ENCODE data around the gene KLHL22.

DNA sequence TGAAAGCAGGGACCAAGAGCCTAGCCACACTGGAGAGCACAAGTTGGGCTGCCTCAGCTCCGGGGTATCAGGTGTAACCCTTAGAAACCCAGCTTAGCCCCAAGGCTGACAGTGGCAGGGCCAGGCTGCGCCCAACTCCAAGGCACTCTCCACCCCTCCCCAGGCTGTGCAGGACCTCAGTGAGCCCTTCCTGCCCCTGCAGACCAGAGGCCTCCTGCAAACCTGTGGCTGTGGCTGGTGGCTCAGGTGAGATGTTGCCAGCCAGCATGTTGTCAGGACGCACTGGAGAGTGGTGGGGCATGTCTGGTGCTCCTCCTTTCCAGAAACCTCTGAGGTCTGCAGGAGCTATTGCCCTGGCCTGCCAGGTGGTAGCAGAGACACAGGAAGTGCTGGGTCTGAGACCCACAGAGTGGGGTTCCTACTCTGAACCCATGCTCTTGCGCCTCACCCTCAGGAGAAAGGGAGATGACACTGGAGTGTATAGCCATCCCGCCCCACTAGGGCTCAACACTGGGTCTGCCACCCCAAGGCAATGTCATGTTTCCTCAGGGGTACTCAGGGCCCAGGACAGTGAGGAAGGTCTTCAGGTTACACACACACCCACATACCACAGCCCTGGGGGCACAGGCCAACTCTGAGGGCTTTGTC is 55.5 kb downstream of the KLHL22 start:
- TF ChIP-seq, protein P1, sequence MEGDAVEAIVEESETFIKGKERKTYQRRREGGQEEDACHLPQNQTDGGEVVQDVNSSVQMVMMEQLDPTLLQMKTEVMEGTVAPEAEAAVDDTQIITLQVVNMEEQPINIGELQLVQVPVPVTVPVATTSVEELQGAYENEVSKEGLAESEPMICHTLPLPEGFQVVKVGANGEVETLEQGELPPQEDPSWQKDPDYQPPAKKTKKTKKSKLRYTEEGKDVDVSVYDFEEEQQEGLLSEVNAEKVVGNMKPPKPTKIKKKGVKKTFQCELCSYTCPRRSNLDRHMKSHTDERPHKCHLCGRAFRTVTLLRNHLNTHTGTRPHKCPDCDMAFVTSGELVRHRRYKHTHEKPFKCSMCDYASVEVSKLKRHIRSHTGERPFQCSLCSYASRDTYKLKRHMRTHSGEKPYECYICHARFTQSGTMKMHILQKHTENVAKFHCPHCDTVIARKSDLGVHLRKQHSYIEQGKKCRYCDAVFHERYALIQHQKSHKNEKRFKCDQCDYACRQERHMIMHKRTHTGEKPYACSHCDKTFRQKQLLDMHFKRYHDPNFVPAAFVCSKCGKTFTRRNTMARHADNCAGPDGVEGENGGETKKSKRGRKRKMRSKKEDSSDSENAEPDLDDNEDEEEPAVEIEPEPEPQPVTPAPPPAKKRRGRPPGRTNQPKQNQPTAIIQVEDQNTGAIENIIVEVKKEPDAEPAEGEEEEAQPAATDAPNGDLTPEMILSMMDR (IDR thresholded peaks at IDR 0.05 in 4 of 5, conservative IDR thresholded peaks at IDR 0.05 in 1 of 5): no peak
- TF ChIP-seq POLR2A (IDR thresholded peaks at IDR 0.05): no peak

Data from gastrocnemius medialis (tissue), 4 donors.